NOMO-1 treated with DMSO at 0.1 percent for 48 hours (cell line): ENCODE data around the gene NLN.
"Not testable (repeated sequence)": the region's sequence is repeated elsewhere in the genome, so short reads cannot be mapped to it uniquely, and the experiment has no call there.

Experiments
- DNase-seq: peaks from one replicate; lab custom pipeline; 2025; ENCODE audit not compliant: unreplicated experiment; lab: John Stamatoyannopoulos, UW

Gene NLN

DNA sequence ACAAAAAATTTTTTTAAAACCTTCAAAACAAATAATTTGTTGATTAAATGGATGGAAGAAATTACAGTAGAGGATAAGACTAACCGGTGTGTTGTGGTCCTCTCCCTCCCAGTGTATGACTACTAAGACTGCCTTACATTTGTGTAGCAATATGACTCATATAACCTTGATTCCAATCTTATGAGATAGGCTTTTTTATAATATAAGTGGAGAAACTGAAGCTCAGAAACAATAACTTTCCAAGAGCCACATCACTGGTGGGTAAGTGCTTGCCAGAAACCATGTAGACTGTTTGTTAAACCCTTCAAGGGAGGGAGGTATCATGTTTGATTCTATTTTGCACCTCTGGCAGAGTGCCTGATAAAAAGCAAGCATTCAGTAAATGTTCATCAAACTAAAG is 47.5 kb downstream of the NLN start:
- DNase-seq = no peak

DNA sequence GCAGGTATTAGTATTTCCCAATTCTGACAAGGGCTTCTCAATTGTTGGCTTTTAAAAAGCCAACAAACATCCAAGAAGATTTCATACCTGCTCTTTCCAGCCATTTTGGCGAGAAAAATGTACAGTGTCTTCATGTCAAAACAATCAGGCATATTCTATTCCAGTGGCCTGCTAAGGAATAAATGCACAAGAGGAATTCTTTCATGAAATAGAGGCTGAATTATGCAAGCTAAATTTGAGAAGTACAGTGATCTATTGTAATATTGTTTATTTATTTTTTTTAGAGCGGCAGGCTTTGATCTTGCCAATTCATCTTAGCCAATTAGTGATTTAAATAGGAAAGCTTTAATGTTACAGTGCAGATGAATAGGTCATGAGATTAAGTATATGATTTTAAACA is 49.3 kb downstream of the NLN start:
- no peak for DNase-seq

DNA sequence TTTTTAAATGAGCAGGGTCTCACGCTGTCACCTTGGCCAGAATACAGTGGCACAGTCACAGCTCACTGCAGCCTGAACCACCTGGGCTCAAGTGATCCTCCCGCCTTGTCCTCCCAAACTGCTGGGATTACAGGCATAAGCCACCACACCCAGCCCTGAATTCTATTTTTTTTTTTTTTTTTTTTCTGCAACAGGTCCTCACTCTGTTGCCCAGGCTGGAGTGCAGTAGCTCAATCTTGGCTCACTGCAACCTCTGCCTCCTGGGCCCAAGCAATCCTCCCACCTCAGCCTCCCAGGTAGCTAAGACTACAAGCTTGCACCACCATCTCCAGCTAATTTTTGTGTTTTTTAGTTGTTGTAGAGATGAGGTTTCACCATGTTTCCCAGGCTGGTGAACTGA is 51.0 kb downstream of the NLN start:
- DNase-seq = not testable (repeated sequence)

DNA sequence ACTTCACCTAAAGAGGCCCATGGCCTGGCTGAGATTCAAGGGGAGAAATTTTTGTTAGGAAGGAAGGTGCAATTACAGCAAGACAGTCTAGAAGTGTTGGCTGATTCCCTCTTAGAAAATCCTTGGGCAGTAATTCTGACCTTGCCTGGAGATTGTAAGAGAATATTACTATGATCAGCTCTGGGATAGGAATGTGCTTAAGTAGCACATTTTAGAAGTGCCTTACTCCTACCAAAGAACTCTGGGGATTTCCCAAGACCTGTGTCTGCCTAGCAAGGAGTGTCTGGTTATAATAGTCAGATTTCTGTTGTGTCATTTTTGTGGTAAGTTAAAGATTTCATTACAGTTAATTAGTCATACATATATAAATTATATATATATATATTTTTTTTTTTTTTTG is 52.3 kb downstream of the NLN start:
- no peak for DNase-seq

DNA sequence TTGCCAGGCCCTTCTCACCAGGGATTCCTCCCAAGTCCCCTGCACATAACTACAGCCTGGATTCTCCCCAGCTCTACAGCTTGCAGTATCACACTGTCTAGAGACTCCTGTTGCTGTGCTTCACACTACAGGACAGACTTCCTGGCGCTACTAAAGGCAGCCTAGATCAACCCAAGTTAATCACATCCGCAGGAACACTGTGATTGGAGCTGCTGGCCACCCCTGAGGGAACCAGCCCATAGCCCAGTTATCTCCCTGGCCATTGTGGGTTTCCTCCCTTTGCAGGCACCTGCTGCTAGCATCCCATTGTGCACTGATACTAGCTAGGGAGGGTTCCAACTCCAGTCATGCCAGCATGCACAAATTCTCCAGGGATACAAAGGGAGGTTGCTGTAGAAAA is 53.5 kb downstream of the NLN start:
- DNase-seq = no peak

DNA sequence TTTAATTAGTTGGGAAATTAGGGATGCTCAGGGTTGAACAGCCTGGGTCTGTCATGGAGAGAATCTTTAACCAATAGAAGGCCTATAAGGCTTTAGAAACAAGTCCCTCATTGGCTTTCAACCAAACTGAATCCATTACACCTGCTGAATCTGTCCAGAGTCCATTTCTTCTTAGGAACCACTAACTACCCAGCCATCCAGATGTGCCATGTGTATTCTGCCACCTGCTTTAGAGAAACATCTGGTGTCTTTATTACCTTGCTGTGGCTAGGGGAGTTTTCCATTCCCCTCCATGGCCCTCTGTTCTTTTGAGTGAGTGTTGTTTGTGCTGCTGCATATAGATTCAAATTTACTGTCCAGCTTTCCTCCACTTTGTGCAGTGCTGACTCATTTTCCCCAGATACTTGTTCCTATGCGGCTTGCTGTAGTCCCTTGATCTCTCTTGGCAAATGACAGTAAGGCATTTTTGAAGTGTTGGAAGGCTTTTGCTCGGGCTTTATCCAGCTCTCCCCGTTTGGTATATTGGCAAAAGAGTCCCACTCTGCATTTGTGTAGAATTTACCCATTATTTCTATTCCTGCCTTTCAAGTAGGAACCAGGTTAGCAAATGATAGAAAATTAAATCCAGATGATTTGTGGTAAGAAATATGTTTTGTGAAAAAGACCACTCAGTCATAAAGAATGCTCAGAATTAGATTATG is 54.6 kb downstream of the NLN start:
- DNase-seq = no peak

DNA sequence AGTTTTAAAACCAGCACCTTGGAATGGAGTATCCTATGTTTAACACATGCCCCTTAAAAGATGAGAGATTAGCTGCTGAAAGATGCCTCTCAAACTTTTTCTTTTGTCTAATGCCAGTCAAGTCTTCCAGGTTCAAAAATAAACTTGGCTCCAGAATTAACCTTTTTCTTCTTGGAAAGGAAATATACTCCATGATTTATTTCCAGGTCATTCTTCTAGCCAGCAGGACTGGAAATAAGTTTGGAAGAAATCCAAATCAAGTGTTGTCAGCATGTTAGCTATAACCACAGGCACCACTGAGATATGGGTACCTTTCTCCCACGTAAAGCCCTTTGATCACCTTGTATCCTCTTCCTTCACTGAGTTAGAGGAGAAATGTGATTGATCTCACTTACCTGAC is 56.1 kb downstream of the NLN start:
- DNase-seq = no peak

DNA sequence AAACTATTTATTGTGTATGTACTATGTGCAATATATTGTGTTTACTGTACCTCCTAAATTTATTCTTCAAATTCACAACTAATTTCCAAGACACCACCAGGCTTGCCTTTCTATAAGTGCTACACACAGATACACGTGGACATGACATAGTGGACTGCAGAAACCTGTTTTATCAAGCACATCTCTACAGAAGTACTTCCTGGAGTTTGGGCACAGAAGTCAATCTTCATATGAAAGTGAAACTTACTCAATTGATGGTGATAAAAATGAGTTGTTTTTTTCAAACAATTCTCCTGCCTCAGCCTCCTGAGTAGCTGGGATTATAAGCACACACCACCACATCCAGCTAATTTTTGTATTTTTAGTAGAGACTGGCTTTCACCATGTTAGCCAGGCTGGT is 57.6 kb downstream of the NLN start:
- DNase-seq = no peak

DNA sequence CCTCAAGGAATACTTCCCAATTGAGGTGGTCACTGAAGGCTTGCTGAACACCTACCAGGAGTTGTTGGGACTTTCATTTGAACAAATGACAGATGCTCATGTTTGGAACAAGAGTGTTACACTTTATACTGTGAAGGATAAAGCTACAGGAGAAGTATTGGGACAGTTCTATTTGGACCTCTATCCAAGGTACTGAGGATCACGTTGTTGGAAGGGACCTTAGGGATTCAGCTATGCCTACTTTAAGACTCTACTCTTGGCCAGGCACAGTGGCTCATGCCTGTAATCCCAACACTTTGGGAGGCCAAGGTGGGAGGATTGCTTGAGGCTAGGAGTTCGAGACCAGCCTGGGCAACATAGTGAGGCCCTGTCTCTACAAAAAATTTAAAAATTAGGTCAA is 66.3 kb downstream of the NLN start:
- DNase-seq = not testable (repeated sequence)

DNA sequence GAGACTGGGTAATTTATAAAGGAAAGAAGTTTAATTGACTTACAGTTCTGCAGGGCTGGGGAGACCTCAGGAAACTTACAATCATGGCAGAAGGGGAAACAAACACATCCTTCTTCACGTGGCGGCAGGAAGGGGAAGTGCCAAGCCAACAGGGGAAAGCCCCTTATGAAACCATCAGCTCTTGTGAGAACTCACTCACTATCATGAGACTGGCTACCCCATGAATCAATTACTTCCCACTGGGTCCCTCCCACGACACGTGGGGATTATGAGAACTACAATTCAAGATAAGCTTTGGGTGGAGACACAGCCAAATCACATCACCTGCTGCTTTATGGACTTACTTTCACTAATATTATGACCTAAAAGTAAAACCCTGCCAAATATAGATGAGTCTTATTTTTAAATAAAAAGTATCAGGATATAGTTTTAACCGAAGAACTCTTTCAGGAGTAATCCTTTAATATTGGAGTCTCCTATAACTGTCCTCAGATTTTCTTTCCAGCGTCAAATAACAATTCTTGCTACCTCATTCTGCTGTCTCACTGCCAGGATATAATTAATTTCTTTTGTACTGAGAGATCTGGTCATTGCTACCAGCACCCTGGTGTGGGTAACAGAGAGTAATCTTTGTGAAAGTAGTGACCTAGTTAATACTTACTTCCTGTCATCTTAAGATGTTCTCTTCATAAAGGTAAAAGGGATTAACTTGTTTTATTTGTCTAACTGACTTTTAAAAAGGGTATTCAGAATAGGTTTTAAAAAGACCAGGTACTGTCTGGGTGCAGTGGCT is 68.6 kb downstream of the NLN start:
- peak; percentile 34 for DNase-seq

DNA sequence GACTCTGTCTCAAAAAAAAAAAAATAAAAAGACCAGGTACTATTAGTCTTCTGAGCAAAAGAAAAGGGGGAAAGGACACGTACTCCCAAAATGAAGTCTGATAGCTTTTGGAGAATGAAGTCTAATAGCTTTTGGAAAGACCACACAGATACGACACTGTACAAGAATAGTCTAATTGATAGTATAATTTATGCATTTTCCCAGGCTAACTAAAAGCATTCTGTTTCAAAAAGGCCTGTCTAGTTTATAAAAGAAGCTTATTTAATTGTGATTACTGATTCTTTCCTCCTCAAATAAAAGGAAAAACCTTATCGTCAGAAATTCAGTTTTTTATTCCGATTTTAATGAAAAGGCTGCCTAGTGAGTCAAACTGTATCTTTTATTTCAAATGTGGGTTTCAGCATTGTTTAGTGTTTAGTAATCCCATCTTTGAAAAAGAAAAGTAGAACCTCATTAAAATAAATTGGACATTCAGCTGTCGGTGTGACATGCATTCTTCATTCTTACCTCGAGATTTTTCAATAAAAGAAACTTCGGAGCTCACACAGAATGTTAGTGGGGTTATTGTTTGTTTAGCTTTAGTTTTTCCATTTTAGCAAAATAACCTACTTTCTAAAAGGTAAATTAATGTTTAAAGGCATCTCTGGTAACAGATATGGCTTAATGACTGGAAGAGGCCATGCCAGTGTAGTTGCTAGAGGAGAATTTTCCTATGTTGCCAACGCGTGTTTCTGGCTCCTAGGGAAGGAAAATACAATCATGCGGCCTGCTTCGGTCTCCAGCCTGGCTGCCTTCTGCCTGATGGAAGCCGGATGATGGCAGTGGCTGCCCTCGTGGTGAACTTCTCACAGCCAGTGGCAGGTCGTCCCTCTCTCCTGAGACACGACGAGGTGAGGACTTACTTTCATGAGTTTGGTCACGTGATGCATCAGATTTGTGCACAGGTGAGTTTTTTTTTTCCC is 70.0 kb downstream of the NLN start:
- DNase-seq = no peak

DNA sequence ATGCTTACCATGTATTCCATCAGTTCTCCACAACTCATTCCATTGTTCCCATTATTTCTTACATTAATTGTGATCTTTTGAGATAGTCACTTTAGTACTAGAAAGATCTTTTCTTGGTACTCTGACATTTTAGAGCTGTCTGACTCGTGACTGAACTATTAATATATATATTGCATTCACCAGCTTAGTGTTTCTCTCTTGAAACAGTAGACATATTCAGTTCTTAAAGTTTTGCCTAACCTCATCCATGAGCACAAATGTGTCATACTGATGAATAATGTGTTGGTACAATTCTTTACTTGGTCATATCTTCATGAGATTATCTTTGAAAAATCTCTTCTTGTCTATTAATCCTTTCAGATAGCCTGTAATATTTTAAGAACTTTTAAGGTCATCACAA is 74.3 kb downstream of the NLN start:
- no peak for DNase-seq

DNA sequence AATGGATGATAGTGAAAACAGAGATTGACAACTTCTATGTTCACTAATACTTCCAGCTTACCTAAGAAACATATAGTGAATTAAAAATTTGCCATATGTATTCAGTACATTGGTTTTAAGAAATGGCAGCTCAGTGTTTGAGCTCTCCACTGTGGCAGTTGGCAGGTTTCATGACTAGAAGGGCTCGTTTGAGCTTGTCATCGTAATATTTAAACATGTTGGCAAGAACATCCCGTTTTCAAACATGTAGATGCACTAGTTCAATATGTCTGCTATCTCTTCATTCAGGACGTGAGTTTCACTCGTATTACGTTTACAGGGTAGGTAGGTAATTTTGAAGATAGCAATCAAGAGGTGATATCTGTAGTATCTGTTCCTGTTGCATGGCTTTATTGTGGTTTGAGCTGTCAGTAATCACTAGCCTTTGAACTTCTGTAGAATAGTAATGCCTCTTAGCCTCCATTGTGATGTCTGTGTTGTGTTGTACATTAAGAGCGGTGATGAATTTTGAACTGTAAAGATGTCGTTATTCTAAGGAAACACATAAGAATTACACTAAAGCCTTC is 74.8 kb downstream of the NLN start:
- no peak for DNase-seq

DNA sequence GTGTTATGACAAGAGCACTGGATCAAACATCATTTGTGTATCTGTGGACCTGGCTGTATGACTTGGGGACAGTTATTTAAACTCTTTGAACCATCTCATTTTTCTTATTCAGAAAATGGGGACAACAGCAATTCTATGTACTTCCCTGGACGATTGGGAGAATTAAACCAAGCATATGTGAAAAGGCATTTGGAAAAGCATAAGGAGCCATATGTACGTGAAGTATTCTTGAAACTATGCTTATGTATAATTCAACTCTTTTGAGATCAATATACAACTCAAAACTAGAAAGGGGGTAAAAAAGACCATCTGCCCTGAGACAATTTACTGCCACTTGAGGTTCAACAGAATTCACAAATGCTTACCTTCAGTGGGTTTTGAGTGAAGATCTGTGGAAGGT is 75.5 kb downstream of the NLN start:
- DNase-seq = no peak

DNA sequence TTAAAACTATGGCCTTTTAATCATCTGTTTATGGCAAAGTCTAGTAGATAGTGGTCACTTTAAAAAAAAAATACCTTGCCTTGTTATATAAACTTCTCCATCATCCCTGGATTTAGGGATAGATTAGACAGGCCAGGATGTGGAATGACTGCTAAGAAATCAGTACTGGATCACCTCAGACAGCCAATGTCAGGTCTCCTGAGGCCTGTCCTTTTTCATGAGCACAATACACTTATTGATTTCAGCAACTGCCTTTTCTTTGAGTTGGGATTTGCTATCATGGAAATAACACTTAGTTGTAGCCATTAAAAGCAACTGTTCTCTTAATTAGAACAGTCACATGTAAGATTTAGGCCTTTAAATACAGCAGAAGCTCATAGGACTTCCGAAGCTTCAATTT is 77.9 kb downstream of the NLN start:
- DNase-seq = no peak

DNA sequence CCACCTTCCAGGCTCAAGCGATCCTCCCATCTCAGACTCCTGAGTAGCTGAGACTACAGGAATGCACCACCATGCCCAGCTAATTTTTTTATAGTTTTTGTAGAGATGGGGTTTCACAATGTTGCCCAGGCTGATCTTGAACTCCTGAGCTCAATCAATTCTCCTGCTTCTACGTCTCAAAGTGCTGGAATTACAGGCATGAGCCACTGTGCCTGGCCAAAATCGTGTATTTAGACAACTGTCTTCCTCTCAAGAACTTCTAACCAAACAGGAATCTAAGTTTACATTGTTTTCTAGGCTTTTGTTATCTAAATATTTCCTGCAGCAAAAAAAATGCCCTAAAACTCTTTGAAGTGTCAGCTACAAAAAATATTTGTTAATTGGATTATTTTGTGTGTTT is 78.8 kb downstream of the NLN start:
- DNase-seq = no peak

DNA sequence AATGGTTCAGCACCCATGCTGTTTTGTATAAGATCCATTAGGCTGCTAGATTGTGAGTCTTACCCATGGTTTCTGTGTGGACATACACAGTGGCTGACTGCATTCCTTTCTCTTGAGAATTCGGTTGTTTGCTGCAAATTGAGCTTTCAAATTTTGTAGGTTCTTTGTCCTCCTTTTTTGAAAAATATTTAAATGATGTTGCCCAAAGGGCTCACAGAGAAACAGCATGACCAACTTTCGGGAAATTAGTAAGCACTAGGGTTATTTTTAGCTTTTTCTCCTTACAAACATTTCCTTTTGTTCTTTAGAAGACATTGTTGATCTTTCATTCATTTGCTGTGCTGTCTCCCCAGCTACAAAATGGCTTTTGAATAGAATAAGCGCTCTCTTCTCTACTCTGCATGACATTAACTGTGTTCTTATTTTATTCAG is 79.4 kb downstream of the NLN start:
- DNase-seq = no peak

DNA sequence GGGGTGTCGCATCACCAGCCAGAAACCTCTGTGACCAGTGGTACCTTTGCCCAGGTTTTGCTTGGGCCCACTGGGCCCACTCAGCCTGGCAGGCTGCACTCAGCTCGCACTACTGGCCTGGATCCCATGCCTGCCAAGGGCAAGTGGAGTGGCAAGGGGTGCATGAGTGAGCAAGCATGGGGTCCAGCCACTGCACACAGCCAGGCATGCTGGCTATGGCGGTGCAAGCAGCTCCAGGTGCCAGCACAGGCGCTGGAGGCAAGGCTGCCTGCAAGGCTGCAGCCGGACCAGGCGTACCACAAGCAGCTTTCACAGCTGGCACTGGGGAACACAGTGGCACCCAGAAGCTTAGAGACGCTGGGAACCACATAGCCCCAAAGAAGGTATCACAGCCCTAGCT is 80.1 kb downstream of the NLN start:
- no peak for DNase-seq

DNA sequence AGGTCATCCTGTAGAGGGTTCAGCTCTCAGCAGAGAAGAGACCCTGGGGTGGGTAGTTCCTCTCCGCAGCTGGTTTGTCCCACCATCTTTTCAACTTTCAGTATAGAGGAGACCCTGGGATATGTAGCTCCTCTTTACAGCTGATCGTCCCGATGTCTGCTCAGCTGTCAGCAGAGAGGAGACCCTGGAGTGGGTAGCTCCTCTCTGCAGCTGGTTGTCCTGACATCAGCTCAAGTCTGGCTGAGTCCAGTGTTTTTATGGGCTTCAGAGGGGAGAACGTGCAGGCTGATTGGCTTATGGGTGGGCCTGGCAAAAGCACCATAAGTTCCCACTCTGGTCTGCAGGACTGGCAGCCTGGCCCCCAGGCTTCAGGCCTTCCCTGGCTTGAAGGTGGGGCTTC is 80.8 kb downstream of the NLN start:
- no peak for DNase-seq

DNA sequence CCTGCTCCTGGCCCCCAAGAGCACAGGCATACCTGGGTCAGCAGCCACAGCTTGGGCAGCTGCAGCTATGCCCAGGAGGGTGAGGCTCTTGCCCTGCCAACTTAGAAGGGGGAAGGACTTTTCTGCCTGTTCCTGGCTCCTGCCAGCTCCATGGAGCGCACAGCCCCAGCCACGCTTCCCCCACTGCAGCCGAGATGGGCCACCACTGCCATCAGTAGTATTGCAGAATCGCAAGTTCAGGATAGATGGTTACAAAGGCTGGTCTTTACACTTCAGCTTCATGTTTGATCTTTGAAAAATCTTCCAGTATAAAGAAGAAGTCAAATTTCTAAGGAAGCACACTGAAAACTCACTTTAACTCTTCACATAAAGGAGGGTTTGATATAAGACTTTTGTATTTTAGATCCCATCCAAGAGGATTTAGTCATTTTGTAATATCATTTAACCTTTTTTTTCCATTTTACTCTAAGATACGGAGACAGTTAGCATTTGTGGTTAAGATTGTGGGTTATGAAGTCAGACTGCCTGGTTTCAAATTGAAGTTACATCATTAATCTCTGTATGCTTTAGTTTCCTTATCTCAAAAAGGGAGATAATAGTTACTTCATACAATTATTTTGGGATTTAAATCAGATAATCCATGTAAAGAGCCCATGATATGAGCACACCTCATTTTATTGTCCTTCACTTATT is 81.8 kb downstream of the NLN start:
- DNase-seq = peak; percentile 66

DNA sequence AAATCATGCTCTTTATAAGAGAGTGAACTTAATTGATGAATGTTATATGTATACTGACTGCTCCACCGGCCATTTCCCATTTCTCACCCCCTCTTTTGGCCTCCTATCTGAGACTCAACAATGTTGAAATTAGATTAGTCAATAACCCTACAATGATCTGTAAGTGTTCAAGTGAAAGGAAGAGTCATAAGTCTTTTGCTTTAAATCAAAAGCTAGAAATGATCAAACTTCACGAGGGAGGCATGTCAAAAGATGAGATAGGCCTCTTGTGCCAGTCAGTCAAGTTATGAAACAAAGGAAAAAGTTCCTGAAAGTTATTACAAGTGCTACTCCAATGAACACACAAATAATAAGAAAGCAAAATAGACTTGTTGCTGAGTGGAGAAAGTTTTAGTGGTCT is 83.1 kb downstream of the NLN start:
- no peak for DNase-seq
